GM21528 (cell line): ENCODE measurements around the gene TNRC6C.
"Not testable (repeated sequence)": the region's sequence is repeated elsewhere in the genome, so short reads cannot be mapped to it uniquely, and the experiment has no call there.

Source experiments
- ATAC-seq: cut with Tn5 transposase; IDR thresholded peaks from one replicate; pipeline ENCODE4 v1.9.1; 2021; ENCODE audit warnings: mild to moderate bottlenecking, moderate library complexity; ENCODE audit not compliant: unreplicated experiment, low FRiP score

The TNRC6C gene

GRCh38 chr17:78041386-78042179 lies 83.1 kb downstream of the TNRC6C start:
- no peak for ATAC-seq

- no peak for ATAC-seq
Measured at GRCh38 chr17:78042542-78042941, 84.0 kb downstream of the TNRC6C start.

DNA sequence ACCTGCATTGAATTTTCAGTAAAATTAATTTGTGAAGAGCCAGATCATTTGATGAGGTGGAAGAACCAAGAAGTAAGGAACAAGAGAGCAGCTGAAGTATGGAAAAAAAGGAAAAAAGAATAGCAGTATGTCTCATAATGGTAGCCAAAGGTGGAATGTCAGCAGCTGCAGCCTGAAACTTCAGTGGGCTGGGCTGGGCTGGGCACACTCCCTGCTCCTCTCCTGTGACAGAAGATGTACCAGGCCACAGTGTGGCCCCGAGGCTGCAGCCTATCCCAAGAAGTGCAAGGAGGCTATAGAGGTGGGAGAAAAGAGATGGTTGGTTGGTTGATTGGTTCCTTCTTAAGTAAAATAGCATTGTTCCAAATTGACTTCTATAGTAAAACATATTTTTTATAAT lies 84.5 kb downstream of the TNRC6C start:
- ATAC-seq = no peak

- no peak for ATAC-seq
Measured at GRCh38 chr17:78044280-78044835, 85.9 kb downstream of the TNRC6C start.

- ATAC-seq = no peak
Measured at GRCh38 chr17:78045316-78045715, 86.8 kb downstream of the TNRC6C start.

DNA sequence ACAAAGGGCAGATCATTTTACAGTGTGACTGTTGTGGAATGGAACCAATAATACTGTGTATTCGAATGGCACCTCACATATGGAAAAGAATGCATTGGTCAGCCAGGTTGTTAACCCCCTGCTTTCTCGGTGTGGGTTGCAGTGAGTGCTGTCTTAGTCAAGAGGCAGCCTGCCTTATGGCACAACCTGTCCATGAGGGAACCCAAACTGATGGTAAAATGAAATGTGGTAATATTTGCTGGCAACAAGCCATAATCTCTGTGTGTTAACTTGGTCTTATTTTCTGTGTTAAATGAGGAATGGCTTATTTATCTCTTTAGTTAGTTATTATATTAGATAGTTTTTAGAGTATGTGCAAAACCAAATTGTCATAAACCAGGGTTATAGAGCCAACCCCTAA lies 88.4 kb downstream of the TNRC6C start:
- no peak for ATAC-seq

DNA sequence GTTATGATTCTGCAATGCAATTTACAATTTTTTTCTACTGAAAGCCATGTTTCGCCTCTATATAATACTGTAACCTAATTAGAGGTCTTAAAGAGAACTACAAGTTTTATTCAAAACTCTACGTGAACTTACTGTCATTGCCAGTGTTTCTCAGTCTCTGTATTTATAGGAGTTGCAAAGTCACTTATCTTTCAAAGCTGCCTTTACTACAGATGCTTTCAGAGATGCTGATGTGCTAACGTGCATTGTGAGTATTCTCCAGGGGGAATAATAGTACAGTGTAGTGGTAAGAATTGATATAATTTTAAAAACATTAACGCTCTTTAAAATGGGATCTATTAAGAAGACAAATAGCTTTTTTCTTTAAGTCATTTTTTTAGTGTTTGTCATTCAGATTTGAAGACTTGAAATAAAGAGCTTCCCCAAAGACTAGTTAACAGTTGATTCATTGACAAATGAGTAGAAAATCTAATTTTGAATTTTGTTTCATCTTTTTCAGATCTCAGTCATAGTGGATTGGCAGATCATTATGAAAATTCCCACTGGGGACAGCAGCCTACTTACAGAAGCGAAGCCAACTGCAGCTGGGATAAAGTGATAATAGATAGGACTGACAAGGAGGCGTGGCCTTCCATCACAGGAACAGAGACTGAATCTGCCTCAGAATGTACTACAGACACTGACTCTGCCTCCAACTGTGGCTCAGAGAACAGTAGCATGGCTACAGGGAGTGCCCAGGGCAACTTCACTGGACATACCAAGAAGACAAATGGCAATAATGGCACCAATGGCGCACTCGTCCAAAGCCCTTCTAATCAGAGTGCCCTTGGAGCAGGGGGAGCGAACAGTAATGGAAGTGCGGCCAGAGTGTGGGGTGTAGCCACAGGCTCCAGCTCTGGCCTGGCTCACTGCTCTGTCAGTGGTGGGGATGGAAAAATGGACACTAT lies 90.1 kb downstream of the TNRC6C start:
- ATAC-seq = no peak

DNA sequence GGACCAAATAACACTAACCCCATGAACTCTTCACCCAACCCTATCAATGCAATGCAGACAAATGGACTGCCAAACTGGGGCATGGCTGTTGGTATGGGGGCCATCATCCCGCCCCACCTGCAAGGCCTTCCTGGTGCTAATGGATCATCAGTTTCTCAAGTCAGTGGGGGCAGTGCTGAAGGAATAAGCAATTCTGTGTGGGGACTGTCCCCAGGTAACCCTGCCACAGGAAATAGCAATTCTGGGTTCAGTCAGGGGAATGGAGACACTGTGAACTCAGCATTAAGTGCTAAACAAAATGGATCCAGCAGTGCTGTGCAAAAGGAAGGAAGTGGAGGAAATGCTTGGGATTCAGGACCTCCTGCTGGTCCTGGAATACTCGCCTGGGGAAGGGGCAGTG lies 91.1 kb downstream of the TNRC6C start:
- no peak for ATAC-seq

DNA sequence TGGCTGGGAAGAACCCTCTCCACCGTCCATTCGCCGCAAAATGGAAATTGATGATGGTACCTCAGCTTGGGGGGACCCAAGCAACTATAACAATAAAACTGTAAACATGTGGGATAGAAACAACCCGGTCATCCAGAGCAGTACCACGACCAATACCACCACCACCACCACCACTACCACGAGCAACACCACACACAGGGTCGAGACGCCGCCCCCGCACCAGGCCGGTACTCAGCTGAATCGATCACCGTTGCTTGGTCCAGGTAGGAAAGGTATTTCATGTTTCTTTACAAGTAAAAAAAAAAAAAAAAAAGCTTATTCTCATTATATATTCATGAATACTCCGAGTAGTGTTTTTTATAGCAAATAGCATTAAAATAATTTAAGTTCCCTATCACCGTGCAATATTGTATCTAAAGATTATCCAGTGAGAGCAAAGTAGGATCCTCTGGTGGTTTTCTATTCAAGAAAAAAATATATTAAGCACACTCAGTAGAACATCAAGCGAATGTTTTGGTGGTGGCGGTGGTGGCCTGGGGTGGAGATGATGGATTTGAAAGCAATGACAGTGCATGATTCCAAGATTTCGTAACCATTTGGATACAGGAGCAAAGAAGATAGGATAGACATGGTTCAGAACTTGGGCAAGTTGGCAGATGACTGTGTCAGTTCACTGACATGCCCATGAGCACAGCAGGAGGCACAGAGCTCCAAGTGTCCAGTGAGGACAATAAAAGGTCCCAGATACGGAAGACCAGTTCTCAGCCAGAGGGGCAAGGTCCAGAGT lies 92.9 kb downstream of the TNRC6C start:
- no peak for ATAC-seq

DNA sequence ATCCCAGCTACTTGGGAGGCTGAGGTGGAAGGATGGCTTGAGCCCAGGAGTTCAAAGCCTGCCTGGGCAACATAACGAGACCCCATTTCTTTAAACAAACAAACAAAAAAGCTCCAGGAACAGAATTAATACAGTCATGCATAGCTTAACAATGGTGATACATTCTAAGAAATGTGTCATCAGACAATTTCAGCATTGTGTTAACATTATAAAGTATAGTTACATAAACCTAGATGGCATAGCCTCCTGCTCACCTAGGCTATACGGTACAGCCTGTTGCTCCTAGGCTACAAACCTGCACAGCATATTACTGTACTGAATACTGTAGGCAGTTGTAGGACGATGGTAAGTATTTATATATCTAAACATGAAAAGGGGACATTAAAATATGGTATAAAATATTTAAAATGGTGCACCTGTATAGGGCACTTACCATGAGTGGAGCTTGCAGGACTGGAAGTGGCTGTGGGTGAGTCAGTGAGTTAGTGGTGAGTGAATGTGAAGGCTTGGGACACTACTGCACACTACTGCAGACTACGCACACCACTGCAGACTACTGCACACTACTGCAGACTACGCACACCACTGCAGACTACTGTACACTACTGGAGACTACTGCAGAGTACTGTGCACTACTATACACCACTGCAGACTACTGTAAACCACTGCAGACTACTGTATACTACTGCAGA lies 95.4 kb downstream of the TNRC6C start:
- ATAC-seq = no peak

DNA sequence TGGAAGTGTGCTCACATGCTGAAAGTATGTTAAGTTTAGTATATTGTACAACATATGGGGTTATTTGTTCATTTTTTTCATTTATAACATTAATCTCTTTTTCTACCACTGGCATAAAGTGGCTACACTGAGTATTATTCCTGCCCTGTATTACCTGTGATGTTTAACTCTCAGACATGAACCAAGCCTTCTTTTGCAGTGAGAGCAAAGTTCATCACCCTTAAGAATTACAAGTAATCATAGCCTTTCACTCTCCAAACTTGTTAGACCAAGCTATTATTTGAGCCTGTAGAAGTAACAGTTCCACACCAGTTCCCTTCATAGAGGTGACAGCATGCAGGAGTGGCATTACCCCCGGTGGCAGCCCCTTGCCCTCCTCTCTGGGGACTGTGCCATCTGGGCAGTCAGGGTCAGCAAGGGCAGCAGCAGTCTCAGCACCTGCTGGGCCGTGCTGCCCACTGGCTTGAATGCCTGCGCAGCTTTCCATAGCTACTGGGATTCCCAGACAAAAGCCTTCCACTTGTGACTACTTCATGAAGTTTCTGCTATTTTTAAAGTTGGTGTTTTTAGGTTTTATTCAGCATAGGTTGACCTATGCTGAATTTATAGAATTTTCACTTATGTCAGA lies 98.7 kb downstream of the TNRC6C start:
- no peak for ATAC-seq

DNA sequence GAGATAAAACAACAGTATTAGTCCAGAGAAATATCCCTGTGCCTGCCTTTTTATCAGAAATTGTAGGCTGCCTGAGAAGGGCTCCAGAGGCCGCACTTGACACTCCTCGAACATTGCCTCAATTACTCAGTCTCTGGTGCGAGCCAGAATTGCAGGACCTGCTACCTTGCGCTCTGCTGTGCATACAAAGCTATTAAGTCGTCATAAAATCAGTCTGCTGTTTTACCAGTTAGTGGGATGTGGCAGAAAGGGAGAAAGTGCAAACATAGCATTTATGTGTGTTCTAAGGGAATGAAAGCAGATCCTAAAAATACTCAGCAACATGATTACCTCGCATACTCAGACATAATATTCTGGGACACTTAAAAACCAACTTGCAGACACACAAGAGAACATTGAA lies 99.5 kb downstream of the TNRC6C start:
- ATAC-seq = no peak

- ATAC-seq = no peak
Measured at GRCh38 chr17:78058581-78058980, 100.1 kb downstream of the TNRC6C start.

DNA sequence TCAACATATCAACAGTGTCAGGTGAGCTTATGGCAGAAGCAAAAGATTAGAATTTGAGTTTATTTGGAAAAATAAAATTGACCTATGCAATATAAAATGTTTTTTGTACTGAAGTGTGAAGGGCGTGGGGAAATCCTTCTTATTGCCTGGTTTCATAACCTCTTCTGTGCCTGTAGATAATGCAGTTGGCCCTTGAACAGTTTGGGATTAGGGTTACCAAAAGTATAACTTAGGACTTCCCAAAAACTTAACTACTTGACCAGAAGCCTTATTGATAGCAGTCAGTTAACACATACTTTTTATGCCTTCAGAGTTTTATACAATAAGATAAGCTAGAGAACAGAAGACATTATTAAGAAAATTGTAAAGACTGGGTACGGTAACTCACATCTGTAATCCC lies 104.1 kb downstream of the TNRC6C start:
- no peak for ATAC-seq

DNA sequence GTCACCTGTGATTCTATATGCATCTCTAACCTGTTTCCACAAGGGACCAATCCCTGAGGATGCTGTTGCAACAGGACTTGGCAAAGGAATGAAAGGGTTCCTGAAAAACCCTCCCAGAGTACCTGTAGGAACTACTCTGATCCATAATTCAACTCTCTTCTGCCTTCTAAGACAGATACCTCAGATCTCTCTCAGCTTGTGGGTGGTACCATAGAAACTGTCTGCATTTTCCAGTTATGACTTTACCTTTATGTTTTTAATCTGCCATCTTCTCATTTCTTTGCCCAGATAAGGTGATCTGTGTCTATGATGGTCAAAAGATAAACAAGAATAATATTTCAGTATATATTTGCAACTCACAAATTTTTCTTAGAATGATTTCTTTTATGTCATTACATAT lies 105.0 kb downstream of the TNRC6C start:
- ATAC-seq = no peak

DNA sequence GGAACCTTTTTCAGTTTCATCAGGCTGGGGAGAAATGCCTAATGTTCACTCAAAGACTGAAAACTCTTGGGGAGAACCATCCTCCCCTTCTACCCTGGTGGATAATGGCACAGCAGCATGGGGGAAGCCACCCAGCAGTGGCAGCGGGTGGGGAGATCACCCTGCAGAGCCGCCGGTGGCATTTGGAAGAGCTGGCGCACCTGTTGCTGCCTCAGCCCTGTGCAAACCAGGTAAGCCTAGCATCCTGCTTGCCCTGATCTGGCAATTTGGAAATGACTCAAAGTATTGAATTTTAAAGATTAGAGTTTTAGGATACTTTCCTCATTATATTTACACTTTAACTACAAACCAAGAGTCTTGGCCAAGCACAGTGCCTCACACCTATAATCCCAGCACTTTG lies 106.2 kb downstream of the TNRC6C start:
- ATAC-seq = no peak

GRCh38 chr17:78066976-78067375 lies 108.5 kb downstream of the TNRC6C start:
- ATAC-seq = not testable (repeated sequence)

- ATAC-seq = no peak
Measured at GRCh38 chr17:78069695-78070094, 111.2 kb downstream of the TNRC6C start.

- ATAC-seq = no peak
Measured at GRCh38 chr17:78072961-78073360, 114.5 kb downstream of the TNRC6C start.
